Neural cell (in vitro differentiated cells): ENCODE results near the gene IGF2R. TPM values are rescaled to one million over a fixed set of nuclear protein-coding genes. Genes with fewer than 3 reads are reported as not detected.
"Not testable (repeated sequence)": the region's sequence is repeated elsewhere in the genome, so short reads cannot be mapped to it uniquely, and the experiment has no call there.

ENCODE experiments used
- H2AFZ ChIP-seq: fragments of 200-600, 300-800 bp; sonication (generic), shearing (Covaris generic); 2 replicates; pipeline ENCODE4 v1.6.0; 2014; ENCODE audit warnings: low read depth, mild to moderate bottlenecking, antibody characterized with exemption, low read length, moderate library complexity
- H3F3A ChIP-seq: fragments of 200-600 bp; shearing (Covaris generic); 2 replicates; pipeline ENCODE4 v1.6.1; 2016; ENCODE audit warnings: mild to moderate bottlenecking, moderate library complexity, mixed read lengths, antibody characterized with exemption, low read length; ENCODE audit not compliant: insufficient read depth, poor library complexity, severe bottlenecking
- H3K27ac ChIP-seq: fragments of 200-600, 300-800 bp; sonication (generic), shearing (Covaris generic); 2 replicates; pipeline ENCODE4 v1.5.1; 2014; ENCODE audit warnings: mild to moderate bottlenecking, low read length, moderate library complexity
- H3K27me3 ChIP-seq: fragments of 300-800, 200-600 bp; sonication (generic), shearing (Covaris generic); 2 replicates; pipeline ENCODE4 v1.6.0; 2014; ENCODE audit warnings: mild to moderate bottlenecking, low read depth, low read length, moderate library complexity; ENCODE audit not compliant: insufficient read depth
- H3K36me3 ChIP-seq: fragments of 300-800, 200-600 bp; sonication (generic), shearing (Covaris generic); 2 replicates; pipeline ENCODE4 v1.5.1; 2014; ENCODE audit warnings: mild to moderate bottlenecking, antibody characterized with exemption, low read length, moderate library complexity; ENCODE audit not compliant: insufficient read depth
- H3K4me2 ChIP-seq: fragments of 300-800, 200-600 bp; sonication (generic), shearing (Covaris generic); 2 replicates; pipeline ENCODE4 v1.6.0; 2014; ENCODE audit warnings: mild to moderate bottlenecking, low read length
- H3K4me3 ChIP-seq: fragments of 300-800, 200-600 bp; sonication (generic), shearing (Covaris generic); 2 replicates; pipeline ENCODE4 v1.5.1; 2014; ENCODE audit warnings: mild to moderate bottlenecking, low read length, moderate library complexity
- H3K79me2 ChIP-seq: fragments of 200-600 bp; shearing (Covaris generic); replicated peaks from 2 replicates; pipeline ENCODE4 v1.6.0; 2014; ENCODE audit warnings: mild to moderate bottlenecking, low read length, moderate library complexity; ENCODE audit not compliant: insufficient read depth
- H3K9ac ChIP-seq: fragments of 300-800, 200-600 bp; sonication (generic), shearing (Covaris generic); 2 replicates; pipeline ENCODE4 v1.6.1; 2016; ENCODE audit warnings: mild to moderate bottlenecking, low read length, mixed read lengths
- H3K9me2 ChIP-seq: fragments of 200-600 bp; shearing (Covaris generic); 2 replicates; pipeline ENCODE4 v1.6.1; 2016; ENCODE audit warnings: mild to moderate bottlenecking, low read length, mixed read lengths; ENCODE audit not compliant: insufficient read depth
- H3K9me3 ChIP-seq: fragments of 200-600, 300-800 bp; sonication (generic), shearing (Covaris generic); 2 replicates; pipeline ENCODE4 v1.6.1; 2016; ENCODE audit warnings: mild to moderate bottlenecking, mixed run types, low read length, moderate library complexity, mixed read lengths
- H4K20me1 ChIP-seq: fragments of 200-600 bp; shearing (Covaris generic); 2 replicates; pipeline ENCODE4 v1.6.1; 2016; ENCODE audit warnings: mild to moderate bottlenecking, mixed run types; ENCODE audit not compliant: insufficient read depth
- CTCF ChIP-seq: fragments of 450-650 bp; IDR thresholded peaks from 2 replicates; pipeline ENCODE4 v1.5.1; 2014; ENCODE audit warnings: antibody characterized with exemption, mild to moderate bottlenecking, moderate library complexity; ENCODE audit not compliant: poor library complexity, severe bottlenecking
- EP300 ChIP-seq: fragments of 450-650 bp; conservative IDR thresholded peaks from 2 replicates; pipeline ENCODE4 v1.6.1; 2014; ENCODE audit warnings: antibody characterized with exemption, mild to moderate bottlenecking, moderate library complexity; ENCODE audit not compliant: poor library complexity, severe bottlenecking
- EZH2 ChIP-seq: fragments of 200-600, 300-800 bp; shearing (Covaris generic), sonication (generic); IDR thresholded peaks from 2 replicates; pipeline ENCODE4 v1.6.1; 2014; ENCODE audit warnings: antibody characterized with exemption, low read length, borderline replicate concordance, mild to moderate bottlenecking; ENCODE audit not compliant: insufficient read depth, poor library complexity, severe bottlenecking
- MXI1 ChIP-seq: fragments of 450-650 bp; conservative IDR thresholded peaks from 2 replicates; pipeline ENCODE4 v1.6.1; 2014; ENCODE audit warnings: antibody characterized with exemption, mild to moderate bottlenecking; ENCODE audit not compliant: poor library complexity, severe bottlenecking
- POLR2AphosphoS5 ChIP-seq: IDR thresholded peaks from 2 replicates; pipeline ENCODE4 v1.6.1; 2012
- RAD21 ChIP-seq: fragments of 450-650 bp; conservative IDR thresholded peaks from 2 replicates; pipeline ENCODE4 v1.6.1; 2014; ENCODE audit warnings: antibody characterized with exemption, mild to moderate bottlenecking, moderate library complexity
- REST ChIP-seq: IDR thresholded peaks from 2 replicates; pipeline ENCODE4 v1.6.1; 2012; ENCODE audit warnings: borderline replicate concordance
- SMC3 ChIP-seq: fragments of 450-650 bp; conservative IDR thresholded peaks from 2 replicates; pipeline ENCODE4 v1.6.1; 2014; ENCODE audit warnings: antibody characterized with exemption, mild to moderate bottlenecking, moderate library complexity; ENCODE audit not compliant: poor library complexity
- TAF1 ChIP-seq: IDR thresholded peaks from 2 replicates; pipeline ENCODE4 v1.6.1; 2012; ENCODE audit warnings: low read depth
- polyA plus RNA-seq: library from polyadenylated mRNA; depleted of rRNA; stranded (reverse); fragments of >200 nt; gene quantifications from 2 replicates; pipeline ENCODE4 v1.2.3, GENCODE V29; 2014

Gene IGF2R
- polyA plus RNA-seq, 1 donor from 2014 or later, result 15.0 TPM

- Histone ChIP-seq H2AFZ (no peak overlapping the region), H3K36me3 (no peaks in the 10 kb centered on the region), H3K4me2 (no peak overlapping the region), H3K9ac (no peak overlapping the region), H3F3A (no peaks in the 10 kb centered on the region), H3K79me2 (no peaks in the 10 kb centered on the region), H3K9me3 (no peaks in the 10 kb centered on the region), H4K20me1 (no peaks in the 10 kb centered on the region), H3K27ac (no peak overlapping the region), H3K4me3 (no peak overlapping the region), H3K27me3 (no peaks in the 10 kb centered on the region), H3K9me2 (no peaks in the 10 kb centered on the region)
- TF ChIP-seq MXI1, result no peak
- TF ChIP-seq RAD21, result no peak
- TF ChIP-seq TAF1, result no peak
- TF ChIP-seq EP300, result no peak
- no peak for TF ChIP-seq CTCF
- TF ChIP-seq SMC3, result no peak
- TF ChIP-seq EZH2, result no peak
- no peak for TF ChIP-seq POLR2AphosphoS5
- no peak for TF ChIP-seq REST
These were observed 155.7 kb downstream of the IGF2R start for GRCh38 chr6:160124605-160125004.

GRCh38 chr6:160125105-160125504 lies 156.2 kb downstream of the IGF2R start:
- not testable (repeated sequence) for H4K20me1 ChIP-seq, H3K79me2 ChIP-seq, H3K4me3 ChIP-seq, H3K27me3 ChIP-seq, H3K4me2 ChIP-seq, H3F3A ChIP-seq, H3K27ac ChIP-seq, H3K9me2 ChIP-seq, H3K36me3 ChIP-seq, H3K9ac ChIP-seq, H2AFZ ChIP-seq, H3K9me3 ChIP-seq
